OCI-LY1 (cell line): ENCODE measurements around the gene TMEM203.

ENCODE experiments used
- CTCF ChIP-seq: fragments of 200-600 bp; sonication (generic), shearing (Covaris generic); IDR thresholded peaks from 2 replicates; pipeline ENCODE4 v1.5.1; 2017; ENCODE audit warnings: mild to moderate bottlenecking, antibody characterized with exemption, low read length, moderate library complexity, mixed read lengths
- EZH2 ChIP-seq: fragments of 200-600 bp; sonication (generic), shearing (Covaris generic); IDR thresholded peaks from 2 replicates; pipeline ENCODE4 v1.8.0; 2017; ENCODE audit warnings: borderline replicate concordance, mixed run types, mild to moderate bottlenecking, antibody characterized with exemption, low read length, moderate library complexity, mixed read lengths

- TF ChIP-seq EZH2 (no peak), CTCF (no peak)
Measured at GRCh38 chr9:137225699-137226331, 20.4 kb upstream of the TMEM203 start.
